GM08714 (cell line): Measurements from ENCODE around the gene VPS39.

Source experiments
- H3K4me3 ChIP-seq: fragments of 200-500 bp; sonication (Bioruptor generic); 2 replicates; pipeline ENCODE4 v1.5.1; 2014; ENCODE audit warnings: mild to moderate bottlenecking, low read length, inconsistent platforms
- ZNF274 ChIP-seq: IDR thresholded peaks from 2 replicates; pipeline ENCODE4 v1.6.1; 2012; ENCODE audit warnings: mild to moderate bottlenecking, low read depth, low read length

VPS39 gene

DNA sequence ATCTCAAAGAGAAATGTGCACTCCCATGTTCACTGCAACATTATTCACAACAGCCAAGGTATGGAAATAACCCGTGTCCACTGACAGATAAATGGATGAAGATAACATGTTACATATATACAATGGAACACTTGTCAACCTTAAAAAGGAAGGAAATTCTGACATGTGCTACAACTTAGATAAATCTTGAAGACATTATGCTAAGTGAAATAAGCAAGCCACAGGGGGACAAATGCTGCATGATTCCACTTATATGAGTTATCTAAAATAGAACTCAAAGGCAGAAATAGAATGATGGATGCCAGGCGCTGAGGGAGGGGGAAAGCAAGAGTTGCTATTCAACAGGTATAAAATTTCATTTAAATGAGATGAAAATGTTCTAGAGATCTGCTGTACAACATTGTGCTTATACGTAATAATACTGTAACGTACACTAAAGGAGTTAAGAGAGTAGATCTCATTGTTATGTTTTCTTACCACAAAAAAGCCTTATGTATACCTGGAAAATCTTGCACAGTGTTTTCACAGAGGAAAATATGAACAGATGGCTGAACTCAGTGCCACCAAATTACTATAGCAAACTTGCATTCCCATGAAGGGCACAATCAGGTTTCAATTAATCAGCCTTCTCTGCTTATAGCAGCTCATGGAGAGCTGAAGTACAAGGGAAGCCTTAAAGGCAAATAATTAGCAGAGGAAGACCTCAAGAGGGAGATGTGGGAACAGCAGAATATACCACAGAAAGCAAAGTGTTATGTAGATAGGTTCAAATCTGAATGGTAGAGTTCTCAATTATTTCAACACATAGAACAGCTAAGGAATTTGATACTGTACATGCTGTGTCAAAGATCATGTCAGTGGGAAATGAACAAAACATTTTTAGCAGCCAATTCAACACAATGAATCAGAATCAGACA, 8.1 kb upstream of the VPS39 start:
- TF ChIP-seq ZNF274 = no peak
- H3K4me3 ChIP-seq = no peak overlapping the region

DNA sequence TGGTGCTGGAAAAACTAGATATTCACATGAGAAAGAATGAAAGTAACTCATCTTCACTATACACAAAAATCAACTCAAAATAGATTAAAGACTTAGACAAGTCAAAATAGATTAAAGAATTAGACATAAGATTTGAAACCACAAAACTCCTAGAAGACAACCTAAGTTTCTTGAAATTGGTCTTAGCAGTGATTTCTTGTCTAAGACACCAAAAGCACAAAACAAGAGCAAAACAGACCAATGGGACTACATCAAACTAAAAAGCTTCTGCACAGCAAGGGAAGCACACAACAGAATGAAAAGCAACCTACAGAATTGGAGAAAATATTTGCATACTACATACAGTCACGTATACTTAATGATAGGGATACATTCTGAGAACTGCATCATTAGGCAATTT, 6.5 kb upstream of the VPS39 start:
- no peak for TF ChIP-seq ZNF274
- H3K4me3 ChIP-seq = no peak overlapping the region

DNA sequence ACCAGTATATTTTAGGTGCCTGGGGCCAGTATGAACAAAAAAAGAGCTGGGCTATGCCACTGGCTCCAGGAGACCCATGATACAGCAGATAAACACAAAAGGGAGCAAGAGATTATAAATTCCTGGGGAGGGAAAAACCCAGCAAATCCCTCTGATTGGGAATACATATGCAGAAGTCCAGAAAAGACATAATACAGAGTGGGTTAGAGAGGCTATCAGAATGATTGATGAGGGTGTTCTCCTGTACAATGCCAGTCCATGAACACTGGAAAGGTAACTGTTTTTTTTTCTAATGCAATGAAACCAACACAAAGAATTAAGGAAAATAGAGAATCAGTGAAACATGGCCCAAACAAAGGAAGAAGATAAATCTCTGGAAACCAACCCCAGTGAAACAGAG, 5.4 kb upstream of the VPS39 start:
- no peak overlapping the region for H3K4me3 ChIP-seq
- TF ChIP-seq ZNF274 = no peak

DNA sequence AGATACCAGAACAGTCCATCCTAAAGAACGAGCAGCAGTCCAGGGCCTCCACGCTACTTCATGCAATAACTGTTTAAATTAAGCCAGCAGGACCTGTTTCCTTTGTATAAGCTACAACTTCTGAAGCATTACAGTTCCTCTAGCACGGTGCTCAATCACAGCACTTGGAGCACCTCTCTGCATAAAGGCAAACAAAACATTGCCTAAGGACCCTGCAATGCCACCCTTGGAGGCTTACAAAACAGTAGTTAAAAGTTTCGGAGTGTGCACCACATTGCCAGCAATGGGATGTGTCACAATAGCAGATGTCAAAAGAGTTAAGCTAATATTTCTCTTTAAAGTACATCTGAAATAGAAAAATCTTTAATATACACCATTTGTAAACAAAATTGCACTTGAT, 2.6 kb upstream of the VPS39 start:
- TF ChIP-seq ZNF274 = no peak
- no peak overlapping the region for H3K4me3 ChIP-seq

DNA sequence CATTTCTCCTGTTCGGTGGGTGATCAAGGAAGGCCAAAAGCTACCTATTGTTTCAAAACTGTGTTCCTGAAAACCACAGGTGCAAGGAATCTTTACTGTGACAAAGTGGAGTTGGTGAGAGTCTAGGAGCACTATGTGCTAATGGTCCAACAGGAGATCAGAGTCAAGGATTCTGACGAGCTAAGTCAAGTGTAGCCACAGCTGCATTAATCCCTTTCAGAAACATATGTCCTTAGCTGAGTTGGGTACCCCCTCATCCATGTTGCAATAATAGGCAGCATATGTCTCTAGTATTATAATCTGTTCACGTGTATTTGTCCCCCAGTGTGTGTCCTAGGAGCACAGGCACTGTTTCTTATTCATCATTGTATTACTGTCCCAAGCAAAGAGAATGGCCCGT, 1.7 kb downstream of the VPS39 start:
- H3K4me3 ChIP-seq = no peak overlapping the region

DNA sequence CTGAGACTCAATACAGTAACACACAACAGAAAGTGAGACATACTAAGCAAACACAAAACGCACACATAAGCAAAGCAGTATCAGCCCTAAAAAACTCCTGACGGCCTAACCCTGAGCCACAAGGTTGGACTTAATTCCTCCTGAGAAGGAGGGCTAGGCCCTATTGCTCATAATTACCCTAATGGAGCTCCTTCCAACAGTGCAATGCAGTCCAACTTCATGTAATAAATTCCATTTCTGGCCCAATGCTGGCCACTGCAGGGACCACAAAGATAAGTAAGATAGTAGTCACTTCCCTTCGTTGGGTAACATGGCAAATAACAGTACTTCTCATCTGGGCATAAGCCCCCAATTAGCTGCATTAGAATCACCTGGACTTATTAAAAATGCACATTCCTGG, 4.2 kb downstream of the VPS39 start:
- no peak for TF ChIP-seq ZNF274
- no peak overlapping the region for H3K4me3 ChIP-seq

More for the DNA sequence above, 1.7 kb downstream of the VPS39 start:
- no peak for TF ChIP-seq ZNF274

DNA sequence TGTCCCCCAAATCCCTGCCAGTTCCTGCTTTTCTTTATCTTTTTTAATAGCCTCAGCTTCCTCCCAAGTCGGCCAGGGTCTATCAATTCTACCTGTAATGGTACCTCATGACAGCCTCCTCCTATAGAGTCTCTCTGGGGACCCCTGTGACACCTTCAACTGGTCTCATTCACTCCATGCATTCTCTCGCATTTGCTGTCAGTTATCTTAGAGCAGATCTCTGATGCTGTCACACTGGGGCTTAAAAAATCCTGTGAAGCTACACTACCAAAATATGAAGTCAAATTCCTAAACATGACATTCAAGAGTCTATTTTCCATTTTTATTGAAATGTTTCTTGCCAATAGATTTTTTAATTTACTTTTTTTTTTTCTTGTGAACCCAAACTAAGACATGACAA, 5.5 kb downstream of the VPS39 start:
- TF ChIP-seq ZNF274 = no peak
- no peak overlapping the region for H3K4me3 ChIP-seq

DNA sequence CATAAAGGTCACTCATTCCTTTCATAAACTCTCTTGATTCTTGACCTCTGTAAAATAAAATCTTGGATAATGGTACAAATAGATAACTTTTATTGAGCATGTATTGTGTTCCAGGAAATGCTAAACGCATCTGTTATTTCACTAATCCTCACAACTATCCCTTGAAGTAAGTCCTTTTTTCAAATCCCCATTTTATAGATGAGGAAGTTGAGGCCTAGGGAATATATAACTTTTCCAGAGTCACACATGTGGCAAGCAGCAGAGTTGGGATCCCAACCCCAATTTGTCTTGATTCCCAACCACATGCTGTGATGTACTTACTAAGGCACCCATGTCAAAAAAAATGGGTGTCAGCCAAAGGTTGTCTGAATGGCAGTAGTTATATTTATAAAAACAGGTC, 6.3 kb downstream of the VPS39 start:
- no peak for TF ChIP-seq ZNF274

DNA sequence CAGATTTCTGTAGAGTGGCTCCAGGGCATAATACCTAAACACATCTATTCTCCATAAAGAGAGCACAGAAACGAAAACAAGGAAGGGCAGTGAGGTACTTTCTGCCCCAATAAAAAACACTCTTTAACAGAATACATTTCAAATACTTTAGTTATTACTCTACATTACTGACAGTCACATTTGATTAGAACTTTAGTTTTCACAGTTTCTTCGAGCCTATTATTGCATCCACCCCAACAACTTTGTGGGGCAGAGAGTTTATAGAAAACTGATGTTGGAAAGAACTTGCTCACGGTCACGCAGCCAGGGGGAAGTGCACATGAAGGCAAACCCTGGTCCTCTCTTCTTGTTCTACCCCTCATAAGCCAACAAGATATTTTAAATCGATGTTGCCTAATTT, 9.0 kb downstream of the VPS39 start:
- H3K4me3 ChIP-seq = no peak overlapping the region
- TF ChIP-seq ZNF274 = no peak

More for the DNA sequence above, 6.3 kb downstream of the VPS39 start:
- no peak overlapping the region for H3K4me3 ChIP-seq

DNA sequence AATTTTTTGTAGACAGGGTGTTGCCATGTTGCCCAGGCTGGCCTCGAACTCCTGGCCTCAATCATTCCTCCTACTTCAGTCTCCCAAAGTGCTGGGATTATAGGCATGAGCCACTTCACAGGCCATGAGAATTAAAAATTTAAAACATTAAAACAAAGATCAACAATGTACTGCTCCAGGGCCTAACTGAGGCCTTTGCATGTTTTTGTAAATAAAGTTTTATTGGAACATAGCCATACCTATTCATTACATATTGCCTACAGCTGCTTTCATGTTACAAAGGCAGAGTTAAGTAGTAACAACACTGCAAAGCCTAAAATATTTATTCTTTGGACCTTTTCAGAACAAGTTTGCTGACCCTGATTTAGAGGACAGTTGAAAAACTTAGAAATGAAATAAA, 9.6 kb downstream of the VPS39 start:
- H3K4me3 ChIP-seq = no peak overlapping the region
- no peak for TF ChIP-seq ZNF274

DNA sequence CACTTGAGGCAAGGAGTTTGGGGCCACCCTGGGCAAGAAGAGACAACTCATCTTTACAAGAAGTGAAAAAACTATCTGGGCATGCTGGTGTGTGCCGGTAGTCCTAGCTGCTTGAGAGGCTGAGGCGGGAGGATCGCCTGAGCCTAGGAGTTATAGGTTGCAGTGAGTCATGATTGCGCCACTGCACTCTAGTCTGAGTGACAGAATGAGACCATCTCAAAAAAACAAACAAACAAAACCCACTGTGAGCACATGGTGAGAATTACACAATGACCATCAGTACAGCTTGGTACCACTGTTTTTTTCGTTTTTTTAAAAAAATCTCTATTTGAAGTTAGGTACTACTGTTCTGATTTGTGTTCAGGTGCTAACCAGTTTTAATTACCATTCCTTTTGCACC, 13.6 kb downstream of the VPS39 start:
- no peak overlapping the region for H3K4me3 ChIP-seq
- no peak for TF ChIP-seq ZNF274

DNA sequence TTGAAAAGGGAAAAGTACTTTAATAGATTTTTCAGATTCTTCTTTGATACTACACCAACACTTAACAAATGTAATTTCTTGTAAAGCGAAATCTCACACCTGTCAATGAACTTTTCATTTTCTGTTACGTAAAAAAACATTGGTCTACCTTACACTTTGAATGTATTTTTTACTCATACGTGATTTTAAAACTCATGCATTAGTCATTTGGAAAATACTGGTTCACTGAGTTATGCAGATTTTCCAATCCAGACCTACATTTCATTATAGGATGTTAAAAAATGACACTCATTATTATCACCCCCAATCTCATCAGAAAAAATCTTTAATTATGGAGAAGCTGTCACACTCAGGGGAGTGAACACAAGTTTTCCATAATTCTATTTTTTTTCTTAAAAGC, 14.7 kb downstream of the VPS39 start:
- no peak overlapping the region for H3K4me3 ChIP-seq
- TF ChIP-seq ZNF274 = no peak

DNA sequence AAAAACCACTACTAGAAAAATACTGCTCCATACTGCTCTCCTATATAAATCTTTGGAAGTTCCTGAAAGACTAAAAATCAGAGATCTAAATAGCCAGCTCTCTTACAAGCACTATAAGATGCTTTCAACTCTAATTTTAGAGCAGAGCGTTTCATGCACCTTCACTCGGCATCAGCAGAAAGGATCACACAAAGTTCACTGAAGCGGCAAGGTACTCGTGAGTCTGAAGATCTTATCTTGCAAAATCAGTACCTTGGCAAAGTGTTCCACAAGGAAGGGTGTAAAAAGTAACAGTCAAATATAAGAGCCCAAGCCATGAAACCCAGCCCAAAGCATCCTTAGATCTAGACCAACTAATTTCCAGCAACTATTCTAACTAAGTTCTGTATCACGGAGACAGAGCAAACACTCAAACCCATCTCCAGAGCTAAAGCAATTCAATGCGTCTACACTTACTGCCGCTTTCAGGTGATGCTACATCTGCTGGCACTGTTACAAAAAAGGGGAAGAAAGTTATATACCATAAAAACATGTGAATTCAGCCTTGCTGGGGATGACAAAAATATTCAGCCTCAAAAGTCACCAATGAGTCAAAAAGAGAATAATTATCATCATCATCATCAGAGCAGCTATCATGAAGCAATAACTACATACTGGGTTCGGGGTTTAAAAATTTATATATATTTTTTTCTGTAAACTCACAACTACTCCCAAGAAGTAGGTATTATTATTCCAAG, 16.3 kb downstream of the VPS39 start:
- no peak for TF ChIP-seq ZNF274
- no peak overlapping the region for H3K4me3 ChIP-seq

DNA sequence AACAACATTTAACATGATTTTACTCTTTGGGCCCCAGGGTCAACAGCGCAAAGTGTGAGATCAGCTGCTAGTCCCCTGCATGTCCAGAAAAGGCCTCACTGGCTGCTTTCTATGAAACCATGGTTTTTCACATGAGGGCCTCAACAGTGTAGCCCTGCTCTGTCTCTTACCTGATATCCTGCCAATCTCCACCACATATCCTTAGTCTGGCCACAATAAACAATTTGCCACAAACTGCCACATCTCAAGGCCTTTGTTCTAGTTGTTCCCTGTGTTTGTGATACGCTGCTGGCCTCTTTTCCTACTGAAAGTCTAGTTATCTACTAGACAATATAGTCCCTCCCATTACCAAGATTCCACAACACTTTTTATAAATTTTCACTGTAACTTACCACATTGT, 17.7 kb downstream of the VPS39 start:
- no peak overlapping the region for H3K4me3 ChIP-seq
- no peak for TF ChIP-seq ZNF274

DNA sequence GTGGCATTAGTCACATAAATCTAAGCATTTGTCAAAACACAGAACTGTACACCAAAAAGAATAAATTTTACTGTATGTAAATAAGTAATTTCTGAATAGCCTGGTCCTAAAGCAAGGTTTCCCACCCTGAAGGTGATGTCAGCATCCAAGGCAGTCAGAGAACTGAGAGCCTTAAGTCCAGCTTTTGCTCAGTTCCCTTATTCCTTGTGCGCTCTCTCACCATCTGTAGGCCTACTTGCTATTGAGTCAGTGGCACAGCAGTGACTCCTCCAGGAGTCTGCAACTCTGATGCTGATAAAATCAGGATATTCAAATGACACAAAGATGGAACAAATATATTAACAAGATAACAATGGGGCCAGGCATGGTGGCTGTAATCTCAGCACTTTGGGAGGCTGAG, 22.3 kb downstream of the VPS39 start:
- TF ChIP-seq ZNF274 = no peak
- H3K4me3 ChIP-seq = no peak overlapping the region
